Right cardiac atrium (tissue), 5 donors: ENCODE measurements around the gene ITGB5. TPM values are rescaled to one million over a fixed set of nuclear protein-coding genes. Genes with fewer than 3 reads are reported as not detected.
A peak's percentile ranks its signal among the peaks of the same experiment; 100 is the strongest.

Source experiments
- ATAC-seq, 2 donors: fragments of 200-7000 bp; cut with Tn5 transposase; one replicate each; pipeline versions ENCODE4 v1.8.0 to v1.9.1; 2020; ENCODE audit warnings: moderate library complexity in 2 of 2, mild to moderate bottlenecking in 1 of 2
- DNase-seq, 3 donors: peaks; one replicate each; pipeline ENCODE4 v3.0.0-alpha.2; 2020
- H3K27ac ChIP-seq: one replicate; pipeline ENCODE4 v1.5.1; 2013; ENCODE audit warnings: mild to moderate bottlenecking, low read length, control low read depth, moderate library complexity
- H3K27me3 ChIP-seq: one replicate; pipeline ENCODE4 v1.6.1; 2013; ENCODE audit not compliant: control insufficient read depth, insufficient read depth
- H3K4me1 ChIP-seq: one replicate; pipeline ENCODE4 v1.6.1; 2013; ENCODE audit warnings: low read length; ENCODE audit not compliant: control insufficient read depth, insufficient read depth
- H3K4me3 ChIP-seq: one replicate; pipeline ENCODE4 v1.5.1; 2013; ENCODE audit warnings: low read length, control low read depth
- H3K9me3 ChIP-seq: one replicate; pipeline ENCODE4 v1.6.1; 2013; ENCODE audit warnings: low read length; ENCODE audit not compliant: control insufficient read depth
- WGBS: extraction: QIAGEN DNeasy Blood & Tissue Kit; methylation state at CpG from one replicate; pipeline ENCODE4 v1.1.7; 2013; 5-methylcytosine and 5-hydroxymethylcytosine counted together
- intact Hi-C, 4 donors: fragments of 100-400 bp; cut with DNase I; formaldehyde crosslinking; loops; one replicate each; pipeline versions ENCODE4 v1.11.0 to v1.14.0; 2022 to 2023
- microRNA-seq, 2 donors: library from miRNA; unstranded; fragments of <30 nt; microRNA quantifications; one replicate each; pipeline ENCODE4 v1.2.0, GENCODE V29; 2020 to 2021
- polyA plus RNA-seq: library from polyadenylated mRNA; stranded (reverse); fragments of 200-250 nt; gene quantifications from one replicate; pipeline ENCODE4 v1.2.3, GENCODE V29; 2013
- total RNA-seq, 4 donors: library from RNA; stranded (reverse); fragmentation: NEBNext Ultra II Directional; extraction: Animal tissue kit (Norgen Biotek cat#: 25700); gene quantifications; one replicate each; pipeline ENCODE4 v1.2.1, GENCODE V29; 2021
- donor health status: healthy with polysubstance abuse.
- donor health status: DM: no; HTN: yes; CAD: no.
- donor health status: DM: no; HTN: no; CAD: no.
- donor health status: DM: no; HTN: yes; CAD: no; lungs with severe emphysema.
- donor health status: DM: yes; HTN: yes; CAD: no.

The ITGB5 gene
- total and polyA plus RNA-seq, 5 donors: 39.0 to 170 (median 115) TPM

- Histone ChIP-seq H3K4me3 (no peak overlapping the region), H3K27ac (no peak overlapping the region), H3K9me3 (no peaks in the 10 kb centered on the region), H3K4me1 (no peaks in the 10 kb centered on the region), H3K27me3 (no peaks in the 10 kb centered on the region)
- ATAC-seq: no peak
- DNase-seq: no peak
- WGBS: 87% methylated on average over 6 of the region's 6 CpGs
- intact Hi-C loops: no loop called here
These were observed 146.1 kb downstream of the ITGB5 start for GRCh38 chr3:124741027-124741426.

GRCh38 chr3:124731760-124732159 is 155.4 kb downstream of the ITGB5 start:
- 85% methylated on average over 4 of the region's 4 CpGs for WGBS
- peaks cover 4% of the 10 kb centered on the region for H3K4me1 ChIP-seq
- H3K9me3 ChIP-seq: no peaks in the 10 kb centered on the region
- H3K27me3 ChIP-seq: no peaks in the 10 kb centered on the region
- H3K4me3 ChIP-seq: no peak overlapping the region
- no peak for ATAC-seq
- no peak for DNase-seq
- intact Hi-C loops: no loop called here
- H3K27ac ChIP-seq: no peak overlapping the region

- Histone ChIP-seq H3K27ac (no peak overlapping the region), H3K4me1 (peaks cover 4% of the 10 kb centered on the region), H3K27me3 (no peaks in the 10 kb centered on the region), H3K9me3 (no peaks in the 10 kb centered on the region), H3K4me3 (peak overlapping the region; percentile 97)
- intact Hi-C loops: no loop called here
- 18% methylated on average over 13 of the region's 13 CpGs for WGBS
- peak in 1 of 2 donors; percentile 4 for ATAC-seq
- DNase-seq: peak in 1 of 3 donors; percentile 48
These were observed 156.2 kb downstream of the ITGB5 start for GRCh38 chr3:124730941-124731297.

GRCh38 chr3:124730129-124730940 is 156.8 kb downstream of the ITGB5 start, which contains the start of gene UMPS:
UMPS (plus strand) TSS chr3:124730452; CDS start chr3:124730472, 20 bp downstream.
- ATAC-seq (peak; percentile 97 to 98), DNase-seq (peak; percentile 93 to 98 (median 97))
- H3K4me3 ChIP-seq: peak within 1 kb of the TSS; percentile 97
- intact Hi-C loops: no loop called here
- H3K4me1 ChIP-seq: peaks cover 4% of the 10 kb centered on the region
- under 1% methylated on average over 44 of the region's 44 CpGs for WGBS
- H3K27ac ChIP-seq: peak within 1 kb of the TSS; percentile 85
- H3K9me3 ChIP-seq: no peaks in the 10 kb centered on the region
- no peaks in the 10 kb centered on the region for H3K27me3 ChIP-seq

DNA sequence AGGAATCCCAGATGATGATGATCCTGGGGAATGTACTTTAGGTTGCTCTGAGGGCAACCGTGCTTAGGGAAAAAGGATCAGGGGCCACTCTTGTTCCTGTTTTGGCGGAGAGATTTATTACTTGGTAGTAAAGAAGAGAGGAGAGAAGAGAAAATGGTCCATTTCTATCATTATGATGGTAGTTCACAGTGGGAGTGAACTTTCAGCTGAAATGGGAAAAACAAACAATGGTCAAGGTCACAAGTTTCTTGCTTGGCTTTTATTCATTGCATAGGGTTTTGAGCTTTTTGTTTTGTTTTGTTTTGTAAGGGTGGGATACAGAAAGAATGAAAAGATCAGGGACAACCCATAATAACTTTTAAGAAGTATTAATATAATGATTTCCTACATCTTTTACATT is 164.6 kb downstream of the ITGB5 start:
- Histone ChIP-seq H3K4me3 (no peak overlapping the region), H3K27me3 (no peaks in the 10 kb centered on the region), H3K27ac (no peak overlapping the region), H3K4me1 (no peaks in the 10 kb centered on the region), H3K9me3 (no peaks in the 10 kb centered on the region)
- DNase-seq (no peak), ATAC-seq (no peak)
- intact Hi-C loops: no loop called here
- WGBS: 78% methylated on average over 2 of the region's 2 CpGs

- Histone ChIP-seq H3K27ac (no peak overlapping the region), H3K4me3 (no peak overlapping the region), H3K27me3 (no peaks in the 10 kb centered on the region), H3K4me1 (no peaks in the 10 kb centered on the region), H3K9me3 (no peaks in the 10 kb centered on the region)
- DNase-seq (no peak), ATAC-seq (peak in 1 of 2 donors; percentile 66)
- WGBS: 63% methylated on average over 11 of the region's 11 CpGs
- intact Hi-C loops: no loop called here
These were observed 172.8 kb downstream of the ITGB5 start for GRCh38 chr3:124714223-124714853.

Small RNA genes lying within 50 kb of the gene (microRNA-seq; reads per million reads assigned to microRNA genes)
- gene MIR544B: 0 reads per million in 2 donors

Other genes starting within 250 kb of the ITGB5 start
- gene UMPS, start 156.9 kb downstream of the ITGB5 start, total RNA-seq: 10 to 100 TPM in 3 of 4 donors, 1 to 10 TPM in 1; 9.6 to 12.8 (median 10.6) TPM
- 4.2 TPM for gene UMPS, start 156.9 kb downstream of the ITGB5 start, polyA plus RNA-seq
- not detected for gene MUC13, start 47.4 kb upstream of the ITGB5 start, total RNA-seq
- gene MUC13, start 47.4 kb upstream of the ITGB5 start, polyA plus RNA-seq: 0.05 TPM
- gene HEG1, start 168.6 kb upstream of the ITGB5 start, total RNA-seq: 100 to 1,000 TPM; 130 to 193 (median 151) TPM
- 42.3 TPM for gene HEG1, start 168.6 kb upstream of the ITGB5 start, polyA plus RNA-seq